GM19438 (cell line): ENCODE results near the gene MEGF6.

Source experiments
- ATAC-seq: cut with Tn5 transposase; IDR thresholded peaks from one replicate; pipeline ENCODE4 v1.9.1; 2021; ENCODE audit warnings: low read depth; ENCODE audit not compliant: unreplicated experiment

MEGF6 gene

GRCh38 chr1:3454811-3455618 is 156.3 kb downstream of the MEGF6 start:
- ATAC-seq: no peak

DNA sequence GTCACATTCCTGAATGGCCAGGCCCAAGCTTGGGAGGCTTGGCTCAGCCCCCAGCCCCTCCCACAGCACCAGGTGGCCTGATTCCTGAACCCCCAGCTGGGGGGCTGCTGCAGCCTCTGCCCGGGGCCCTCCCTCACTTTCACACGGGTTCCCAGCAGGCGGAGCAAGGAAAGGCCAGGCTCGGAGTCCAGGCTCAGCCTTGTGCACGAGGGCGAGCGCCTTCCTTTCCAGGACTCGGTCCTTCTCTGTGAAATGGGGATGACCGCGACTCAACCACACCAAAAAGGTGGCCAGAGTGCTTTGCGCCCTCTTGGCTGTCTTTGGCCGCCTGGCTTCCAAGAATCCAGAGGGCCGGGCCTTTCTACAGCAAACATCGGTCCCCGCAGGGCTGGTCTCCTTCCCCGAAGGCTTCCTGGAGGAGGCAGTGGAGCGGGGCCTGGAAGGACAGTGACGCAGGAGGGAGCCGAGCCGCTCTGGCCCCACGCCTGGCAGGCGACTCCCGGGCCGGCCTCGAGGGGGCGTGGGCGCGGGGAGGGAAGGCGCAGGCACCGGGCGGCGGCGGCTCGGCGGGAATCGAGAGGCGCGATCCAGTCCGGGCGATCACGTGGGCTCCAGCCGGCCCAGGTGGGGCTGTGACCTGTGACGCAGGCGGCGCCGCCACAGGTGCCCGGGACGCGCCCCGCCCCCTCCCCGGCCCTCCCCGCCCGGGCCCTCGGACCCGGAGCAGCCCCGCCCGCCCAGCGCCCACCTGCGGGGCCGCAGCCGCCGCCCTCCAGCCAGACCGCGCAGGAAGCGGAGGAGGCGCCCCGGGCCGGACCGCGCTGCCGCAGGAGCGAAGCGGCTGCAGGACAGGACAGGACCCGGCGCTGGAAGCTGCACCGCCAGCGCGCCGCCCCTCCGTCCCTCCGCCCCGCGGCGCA is 157.2 kb downstream of the MEGF6 start, which contains the start of gene ARHGEF16:
Gene ARHGEF16 (plus strand): TSS at position 775 of the 920 bp plus-strand sequence. CDS start 8,420 bp downstream, outside the sequence.
- ATAC-seq: no peak

DNA sequence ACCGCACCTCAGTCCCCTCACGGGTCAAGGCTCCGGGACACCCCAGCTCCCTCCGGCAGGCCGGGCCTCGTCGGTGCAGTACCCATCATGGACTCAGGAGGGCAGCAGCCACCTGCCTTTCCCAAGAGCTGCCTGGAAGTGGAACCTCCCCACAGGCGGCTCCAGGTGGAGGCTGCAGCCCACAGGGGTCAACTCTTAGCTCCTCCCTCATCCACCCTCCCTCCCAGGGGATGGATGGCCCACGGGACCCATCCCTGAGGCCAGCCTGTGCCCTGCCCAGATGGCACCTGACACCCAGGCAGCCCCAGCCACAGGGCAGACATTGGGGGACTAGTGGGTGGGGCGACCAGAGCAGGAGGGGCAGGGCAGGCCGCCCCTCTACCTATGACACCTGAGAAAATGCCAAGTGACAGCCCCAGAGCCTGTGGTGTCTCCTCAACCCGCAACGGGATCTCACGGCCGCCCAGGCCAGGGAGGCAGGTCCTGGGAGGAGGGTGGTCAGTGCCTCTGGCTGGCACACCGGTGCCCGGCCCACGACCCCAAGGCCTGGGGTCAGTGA is 158.0 kb downstream of the MEGF6 start:
- ATAC-seq: no peak

DNA sequence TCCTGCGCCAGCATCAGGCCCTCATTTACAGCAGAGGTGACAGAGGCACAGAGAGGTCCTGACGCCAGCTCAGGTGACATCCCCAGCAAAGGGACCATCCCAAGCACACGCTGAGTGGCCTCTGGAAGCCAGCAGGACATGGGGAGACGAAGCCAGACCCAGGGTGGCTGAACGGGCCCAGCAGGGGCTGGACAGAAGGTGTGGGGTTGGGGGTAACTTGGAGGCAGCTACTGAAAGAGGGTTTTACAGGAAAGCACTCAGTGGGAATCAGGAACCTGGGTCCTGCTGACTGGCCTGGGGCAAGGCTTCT is 158.5 kb downstream of the MEGF6 start:
- no peak for ATAC-seq

DNA sequence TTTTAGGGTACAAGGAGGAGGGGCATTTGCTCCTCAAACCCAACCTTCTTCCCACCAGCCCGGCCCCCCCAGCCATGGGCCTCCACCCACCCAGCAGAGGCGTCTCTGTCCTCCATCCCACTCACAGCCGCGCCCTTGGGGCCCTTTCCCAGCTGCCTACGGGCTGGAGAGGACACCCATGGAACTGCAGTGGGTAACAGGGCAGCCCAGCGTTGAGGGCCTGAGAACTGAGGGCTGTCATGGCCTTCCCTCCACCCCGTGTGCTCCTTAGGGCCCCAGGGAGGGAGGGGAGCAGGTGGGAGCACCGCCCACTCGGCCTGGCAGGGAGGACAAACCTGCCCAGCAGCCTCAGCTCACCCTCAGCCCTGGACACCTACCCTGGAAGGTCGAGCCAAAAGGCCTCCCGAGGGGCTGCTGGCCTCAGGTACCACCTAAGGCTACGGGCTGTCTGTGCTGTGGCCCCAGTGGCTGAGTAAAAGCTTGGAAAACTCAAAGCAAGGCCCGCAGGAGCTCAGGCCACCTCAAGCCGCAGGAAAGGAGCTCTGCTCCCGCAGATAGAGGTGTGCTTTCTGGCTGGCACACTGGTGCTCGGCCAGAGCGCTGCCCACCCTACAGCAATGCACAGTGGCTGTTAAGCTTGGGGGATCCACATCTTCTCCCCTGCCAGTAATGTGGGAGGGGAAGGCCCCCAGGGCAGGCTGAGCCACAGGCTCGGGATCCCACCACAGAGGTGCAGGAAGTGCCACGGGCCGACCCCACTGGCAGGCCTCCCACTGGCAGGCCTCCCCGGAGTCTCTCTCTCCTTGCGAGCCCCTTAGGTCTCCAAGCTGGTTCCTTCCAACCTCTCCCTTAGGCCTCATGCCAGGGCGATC is 159.1 kb downstream of the MEGF6 start:
- no peak for ATAC-seq

DNA sequence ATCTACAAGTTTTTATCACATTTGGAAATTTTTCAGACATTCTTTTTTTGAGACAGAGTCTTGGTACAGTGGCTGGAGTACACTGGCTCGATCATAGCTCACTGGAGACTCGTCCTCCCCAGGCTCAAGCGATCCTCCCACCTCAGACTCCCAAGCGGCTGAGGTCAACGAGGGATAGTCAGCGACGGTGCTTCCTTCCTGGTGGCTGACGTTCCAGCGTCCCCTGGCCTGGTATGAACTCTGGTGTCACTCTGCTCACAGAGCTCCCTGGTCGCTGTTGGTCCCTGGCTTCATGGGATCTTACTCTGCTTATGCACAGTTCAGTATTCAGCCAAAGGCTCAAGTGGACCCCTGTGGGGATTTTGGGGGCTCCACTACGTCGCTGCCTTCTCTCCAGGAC is 160.3 kb downstream of the MEGF6 start:
- no peak for ATAC-seq

DNA sequence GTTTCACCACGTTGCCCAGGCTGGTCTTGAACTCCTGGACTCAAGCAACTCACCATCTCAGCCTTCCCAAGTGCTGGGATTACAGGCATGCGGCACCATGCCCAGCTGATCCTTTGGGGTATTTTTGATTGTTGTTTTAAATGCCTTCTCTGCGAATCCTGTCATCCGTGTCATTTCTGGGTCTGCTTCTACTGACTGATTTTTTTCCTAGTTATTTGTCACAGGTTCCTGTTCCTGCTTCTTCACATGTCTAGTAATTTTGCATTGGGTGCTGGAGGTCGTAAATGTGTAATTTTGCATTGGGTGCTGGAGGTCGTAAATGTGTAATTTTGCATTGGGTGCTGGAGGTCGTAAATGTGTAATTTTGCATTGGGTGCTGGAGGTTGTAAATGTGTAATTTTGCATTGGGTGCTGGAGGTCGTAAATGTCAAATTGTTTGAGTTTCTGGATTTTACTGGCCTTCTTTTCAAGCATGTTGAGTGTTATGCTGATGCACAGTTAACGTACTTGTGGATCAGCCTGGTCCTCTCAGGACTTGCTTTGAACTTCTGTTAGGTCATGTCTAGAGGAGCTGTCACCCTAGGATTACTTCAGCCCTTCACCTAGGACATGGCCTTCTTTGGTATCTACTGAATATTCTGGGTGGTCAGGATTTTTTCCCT is 161.0 kb downstream of the MEGF6 start:
- ATAC-seq: no peak

DNA sequence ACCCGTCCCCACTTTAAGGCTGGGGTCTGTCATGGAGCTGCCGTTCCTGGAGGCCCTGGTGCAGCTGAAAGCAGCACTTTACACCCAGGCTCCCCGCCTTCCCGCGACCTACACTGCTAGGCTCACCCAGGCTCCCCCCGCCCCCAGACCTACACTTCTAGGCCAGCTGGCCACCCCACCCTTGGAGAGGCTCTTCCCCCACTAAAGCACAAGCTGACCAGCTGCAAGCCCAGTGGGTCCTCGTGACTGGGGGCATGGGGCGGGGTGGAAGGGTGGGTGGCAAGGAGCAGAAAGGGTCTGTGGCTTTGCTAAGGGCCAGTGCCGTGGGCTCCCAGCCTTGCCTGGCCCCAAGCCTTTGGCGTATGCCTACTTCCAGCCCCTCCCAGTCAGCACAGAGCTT is 166.6 kb downstream of the MEGF6 start:
- no peak for ATAC-seq

- no peak for ATAC-seq
Observed at GRCh38 chr1:3444298-3444697, 167.0 kb downstream of the MEGF6 start.

DNA sequence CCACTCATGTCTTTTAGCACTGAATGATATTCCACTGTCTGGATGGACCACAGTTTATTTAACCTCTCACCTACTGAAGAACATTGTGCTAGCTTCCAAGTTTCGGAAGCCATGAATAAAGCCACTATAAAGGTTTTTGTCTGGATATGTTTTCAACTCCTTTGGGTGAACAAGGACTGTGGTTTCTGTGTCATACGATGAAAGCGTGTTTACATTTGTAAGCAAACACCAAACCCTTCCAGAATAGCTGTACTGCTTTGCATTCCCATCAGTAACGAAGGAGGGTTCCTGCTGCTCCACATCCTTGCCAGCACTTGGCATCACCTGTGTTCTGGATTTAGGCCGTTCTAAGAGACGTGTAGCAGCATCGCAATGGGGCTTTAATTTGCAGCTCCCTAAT is 167.5 kb downstream of the MEGF6 start:
- no peak for ATAC-seq

GRCh38 chr1:3442901-3443300 is 168.4 kb downstream of the MEGF6 start:
- ATAC-seq: no peak

DNA sequence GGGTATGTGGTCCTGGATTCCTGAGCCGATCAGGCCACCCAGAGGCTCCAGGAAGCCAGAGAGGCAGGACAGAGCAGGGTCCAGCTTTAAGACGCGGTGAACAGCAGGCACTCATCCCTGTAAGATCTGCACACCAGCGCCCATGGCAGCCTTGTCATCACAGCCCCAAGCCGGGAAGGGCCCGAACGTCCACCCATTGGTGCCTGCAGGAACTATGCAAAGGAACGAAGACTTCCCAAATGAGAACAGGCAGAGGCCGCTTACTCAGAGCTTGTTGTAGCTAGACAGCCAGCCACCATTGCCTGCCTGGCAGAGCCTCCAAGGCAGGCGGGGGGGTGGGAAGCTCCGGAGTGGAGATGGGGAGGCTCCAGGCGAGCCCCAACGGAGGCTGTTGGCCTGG is 169.0 kb downstream of the MEGF6 start:
- no peak for ATAC-seq

DNA sequence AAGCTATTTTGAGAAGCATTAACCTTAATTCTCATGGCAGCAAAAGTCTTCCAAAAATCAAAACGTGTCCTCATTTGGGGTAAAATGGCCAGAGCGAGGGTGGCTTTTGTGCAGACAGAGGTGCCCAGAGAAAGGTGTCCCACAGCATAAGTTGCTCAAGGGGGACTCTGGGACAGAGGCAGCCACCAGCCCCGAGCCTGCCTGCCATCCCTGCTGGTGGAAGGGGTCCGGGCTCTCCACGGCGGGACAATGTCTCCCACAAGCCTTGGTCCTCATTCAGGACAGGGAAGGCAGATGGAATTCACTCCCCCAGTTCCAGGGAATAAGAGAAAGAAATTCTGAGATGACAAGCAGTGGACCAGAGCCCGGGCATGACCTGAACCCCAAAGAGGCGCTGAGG is 169.4 kb downstream of the MEGF6 start:
- ATAC-seq: no peak

DNA sequence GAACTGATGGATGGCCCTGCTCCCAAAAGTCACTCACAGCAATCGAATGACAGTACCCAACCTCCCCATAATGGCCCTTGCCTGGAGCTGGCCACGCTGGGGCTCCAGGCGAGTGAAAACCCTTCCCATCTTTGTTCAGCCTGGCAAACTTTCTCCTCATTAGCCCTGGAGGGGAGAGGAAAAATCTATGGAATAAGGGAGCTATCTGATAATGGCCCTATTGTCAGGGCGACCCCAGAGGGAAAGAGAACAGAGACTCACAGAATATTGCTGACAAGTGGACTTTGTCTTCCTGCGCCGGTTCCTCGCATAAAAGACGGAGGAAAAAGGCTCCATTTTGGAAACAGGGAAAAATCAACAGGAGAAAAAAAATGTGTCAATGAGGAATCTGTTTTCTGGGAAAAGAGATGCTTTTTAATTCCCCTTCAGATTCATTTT is 169.9 kb downstream of the MEGF6 start:
- no peak for ATAC-seq

GRCh38 chr1:3440711-3441409 is 170.4 kb downstream of the MEGF6 start:
- no peak for ATAC-seq

DNA sequence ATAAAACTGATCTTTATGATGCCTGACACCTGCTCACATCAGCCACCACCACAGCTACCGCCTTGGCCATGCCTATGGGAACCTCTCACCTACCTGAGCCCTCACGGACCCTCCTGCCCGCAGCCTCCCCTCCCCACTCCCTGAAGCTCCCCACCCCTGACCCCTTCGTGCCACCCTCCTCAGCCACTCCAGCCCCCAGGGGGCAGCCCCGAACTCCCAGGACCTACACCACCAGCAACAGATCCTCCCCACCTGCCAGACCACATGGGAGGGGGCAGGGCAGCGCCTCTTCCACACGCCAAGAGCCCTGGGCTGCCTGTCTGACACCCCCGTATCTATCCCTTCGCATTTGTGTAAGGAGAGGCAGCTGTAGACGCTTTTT is 171.0 kb downstream of the MEGF6 start:
- no peak for ATAC-seq
